ENCODE measurements around the gene KRT85.
A peak's percentile ranks its signal among the peaks of the same experiment; 100 is the strongest.

The KRT85 gene

GRCh38 chr12:52378091-52378490, 10.8 kb upstream of the KRT85 start:
- no peak overlapping the region for H3K9ac ChIP-seq
- no peaks in the 10 kb centered on the region for H3K27me3 ChIP-seq (ENCODE audit: control insufficient read depth, insufficient read depth, low read length)
- H3K27ac ChIP-seq = no peak overlapping the region
- H3K36me3 ChIP-seq (ENCODE audit: control insufficient read depth, insufficient read depth, low read length) = no peaks in the 10 kb centered on the region
- no peak overlapping the region for H3K4me2 ChIP-seq (ENCODE audit: low read length)
- TF ChIP-seq CTCF (IDR thresholded peaks at IDR 0.05) = no peak
- H3K4me3 ChIP-seq (ENCODE audit: low read depth, low read length) = no peak overlapping the region
- H3K79me2 ChIP-seq = no peaks in the 10 kb centered on the region
- H3K4me1 ChIP-seq = no peaks in the 10 kb centered on the region
- H2AFZ ChIP-seq = no peak overlapping the region
- no peaks in the 10 kb centered on the region for H3K9me3 ChIP-seq (ENCODE audit: control insufficient read depth, low read length)

GRCh38 chr12:52377266-52377665, 10.0 kb upstream of the KRT85 start:
- H3K4me3 ChIP-seq (ENCODE audit: low read depth, low read length) = no peak overlapping the region
- H3K4me1 ChIP-seq = no peaks in the 10 kb centered on the region
- H3K27ac ChIP-seq = no peak overlapping the region
- H3K9me3 ChIP-seq (ENCODE audit: control insufficient read depth, low read length) = no peaks in the 10 kb centered on the region
- H2AFZ ChIP-seq = no peak overlapping the region
- H3K4me2 ChIP-seq (ENCODE audit: low read length) = no peak overlapping the region
- H3K36me3 ChIP-seq (ENCODE audit: control insufficient read depth, insufficient read depth, low read length) = no peaks in the 10 kb centered on the region
- no peak overlapping the region for H3K9ac ChIP-seq
- H3K79me2 ChIP-seq = no peaks in the 10 kb centered on the region
- TF ChIP-seq CTCF (IDR thresholded peaks at IDR 0.05) = no peak
- H3K27me3 ChIP-seq (ENCODE audit: control insufficient read depth, insufficient read depth, low read length) = no peaks in the 10 kb centered on the region

- no peak overlapping the region for H3K4me2 ChIP-seq (ENCODE audit: low read length)
- no peaks in the 10 kb centered on the region for H3K27me3 ChIP-seq (ENCODE audit: control insufficient read depth, insufficient read depth, low read length)
- no peak overlapping the region for H3K9ac ChIP-seq
- peak; percentile 86 for TF ChIP-seq CTCF (IDR thresholded peaks at IDR 0.05)
- H2AFZ ChIP-seq = no peak overlapping the region
- no peaks in the 10 kb centered on the region for H3K36me3 ChIP-seq (ENCODE audit: control insufficient read depth, insufficient read depth, low read length)
- H3K27ac ChIP-seq = peak overlapping the region; percentile 43
- H3K9me3 ChIP-seq (ENCODE audit: control insufficient read depth, low read length) = no peaks in the 10 kb centered on the region
- no peak overlapping the region for H3K4me3 ChIP-seq (ENCODE audit: low read depth, low read length)
- H3K79me2 ChIP-seq = no peaks in the 10 kb centered on the region
- peaks cover 14% of the 10 kb centered on the region for H3K4me1 ChIP-seq
Measured at GRCh38 chr12:52372216-52373154, 5.2 kb upstream of the KRT85 start.

- H3K79me2 ChIP-seq = no peaks in the 10 kb centered on the region
- H3K4me2 ChIP-seq (ENCODE audit: low read length) = no peak overlapping the region
- TF ChIP-seq CTCF (IDR thresholded peaks at IDR 0.05) = no peak
- no peak overlapping the region for H3K9ac ChIP-seq
- H3K27ac ChIP-seq = peak overlapping the region; percentile 43
- no peaks in the 10 kb centered on the region for H3K36me3 ChIP-seq (ENCODE audit: control insufficient read depth, insufficient read depth, low read length)
- peaks cover 14% of the 10 kb centered on the region for H3K4me1 ChIP-seq
- peak overlapping the region; percentile 81 for H2AFZ ChIP-seq
- no peaks in the 10 kb centered on the region for H3K27me3 ChIP-seq (ENCODE audit: control insufficient read depth, insufficient read depth, low read length)
- H3K9me3 ChIP-seq (ENCODE audit: control insufficient read depth, low read length) = no peaks in the 10 kb centered on the region
- H3K4me3 ChIP-seq (ENCODE audit: low read depth, low read length) = no peak overlapping the region
Measured at GRCh38 chr12:52371716-52372115, 4.4 kb upstream of the KRT85 start.
